Panc1 (cell line): Measurements from ENCODE around the gene IPO13. TPM values are rescaled to one million over a fixed set of nuclear protein-coding genes. Genes with fewer than 3 reads are reported as not detected.
A peak's percentile ranks its signal among the peaks of the same experiment; 100 is the strongest.

Source experiments
- ATAC-seq: fragments of 200-7000 bp; cut with Tn5 transposase; 2 replicates; pipeline ENCODE4 v1.9.1; 2020; ENCODE audit warnings: mild to moderate bottlenecking, moderate library complexity
- BruUV-seq: library from RNA; stranded (reverse); fragments of 400-500 nt; replicated peaks from 2 replicates; lab custom pipeline; 2021; lab: Mats Ljungman, UMichigan
- CTCF ChIA-PET: fragments of 300-600 bp; sonication (Branson Sonifier 250); formaldehyde crosslinking; loops from one replicate; lab custom pipeline; 2022; ENCODE audit warnings: antibody characterized with exemption; lab: Charles Lee
- POLR2A ChIA-PET: fragments of 300-600 bp; sonication (Branson Sonifier 250); formaldehyde crosslinking; loops from one replicate; lab custom pipeline; 2022; ENCODE audit warnings: antibody characterized with exemption; lab: Charles Lee
- DNase-seq: peaks from one replicate; pipeline ENCODE4 v3.0.0-alpha.2; 2010; ENCODE audit warnings: low read depth, low spot score
- H3K27ac ChIP-seq: 2 replicates; pipeline ENCODE4 v1.5.1; 2011; ENCODE audit warnings: mild to moderate bottlenecking, low read length, inconsistent platforms
- H3K27me3 ChIP-seq: fragments of 200-500 bp; sonication (Bioruptor generic); 2 replicates; pipeline ENCODE4 v1.6.0; 2014; ENCODE audit warnings: low read length, inconsistent platforms; ENCODE audit not compliant: control insufficient read depth, insufficient read depth
- H3K36me3 ChIP-seq: fragments of 200-500 bp; sonication (Bioruptor generic); 2 replicates; pipeline ENCODE4 v1.5.1; 2014; ENCODE audit warnings: inconsistent platforms, mild to moderate bottlenecking, low read length, moderate library complexity; ENCODE audit not compliant: control insufficient read depth, insufficient read depth
- H3K4me1 ChIP-seq: 2 replicates; pipeline ENCODE4 v1.5.1; 2011; ENCODE audit warnings: inconsistent platforms, mild to moderate bottlenecking, low read length, moderate library complexity; ENCODE audit not compliant: control insufficient read depth, insufficient read depth
- H3K4me3 ChIP-seq, 2 experiments: 2 replicates each; pipeline ENCODE4 v1.5.1; 2011 to 2012; ENCODE audit warnings: low read depth in 2 of 2, low read length in 2 of 2, mild to moderate bottlenecking in 2 of 2, inconsistent platforms in 1 of 2, moderate library complexity in 1 of 2
- H3K9me3 ChIP-seq: fragments of 200-500 bp; sonication (Bioruptor generic); 2 replicates; pipeline ENCODE4 v1.5.1; 2014; ENCODE audit warnings: low read depth, mild to moderate bottlenecking, inconsistent platforms, low read length, moderate library complexity; ENCODE audit not compliant: control insufficient read depth, insufficient read depth
- CTCF ChIP-seq: fragments of 450-650 bp; IDR thresholded peaks from 2 replicates; pipeline ENCODE4 v1.5.1; 2017; ENCODE audit warnings: mild to moderate bottlenecking
- POLR2AphosphoS5 ChIP-seq: IDR thresholded peaks from 2 replicates; pipeline ENCODE4 v1.6.1; 2012; ENCODE audit warnings: mild to moderate bottlenecking, low read depth, low read length, moderate library complexity
- REST ChIP-seq, 2 experiments: IDR thresholded peaks; 2 replicates each; pipeline ENCODE4 v1.6.1; 2011 to 2012; ENCODE audit warnings: low read depth in 2 of 2, control low read depth in 1 of 2, low read length in 1 of 2, mild to moderate bottlenecking in 1 of 2, moderate library complexity in 1 of 2; ENCODE audit not compliant: insufficient read depth in 1 of 2
- SIN3A ChIP-seq: IDR thresholded peaks from 2 replicates; pipeline ENCODE4 v1.6.1; 2012; ENCODE audit warnings: low read depth, mild to moderate bottlenecking, low read length, moderate library complexity, borderline replicate concordance; ENCODE audit not compliant: insufficient read depth
- TCF7L2 ChIP-seq: IDR thresholded peaks from 2 replicates; pipeline ENCODE4 v1.6.1; 2011; ENCODE audit warnings: mild to moderate bottlenecking, low read depth, low read length, inconsistent platforms
- in situ Hi-C: cut with HindIII; loops from 2 replicates; pipeline ENCODE4 v1.10.0; 2016; ENCODE audit warnings: low sequenced_read_pairs, low pct_unique_long_range_greater_than_20kb
- intact Hi-C: fragments of 100-400 bp; cut with micrococcal nuclease; formaldehyde crosslinking; loops from one replicate; pipeline ENCODE4 v1.10.0; 2022; ENCODE audit not compliant: unreplicated experiment
- total RNA-seq: library from RNA; stranded (reverse); gene quantifications from one replicate; pipeline ENCODE4 v1.2.1, GENCODE V29; 2021; ENCODE audit not compliant: unreplicated experiment

IPO13 gene
- total RNA-seq, 1 experiment from 2014 or later: 40.0 TPM

GRCh38 chr1:43984855-43985254, 38.1 kb downstream of the IPO13 start:
- no TSS peak for BruUV-seq
- no peak for ATAC-seq
- H3K4me1 ChIP-seq: peaks cover 11% of the 10 kb centered on the region
- ChIA-PET POLR2A (no interaction called here), CTCF (interaction anchor here (0.5 kb wide), 1 partner anchor 1219 kb away, joined by 3 read pairs; no protein-coding TSS in a partner anchor)
- no peak for DNase-seq
- no peaks in the 10 kb centered on the region for H3K9me3 ChIP-seq
- TF ChIP-seq SIN3A: no peak
- no peak for TF ChIP-seq REST (IDR thresholded peaks at IDR 0.05; ENCODE audit: insufficient read depth in 1 of 2, low read depth in 2 of 2, low read length in 1 of 2)
- no peak overlapping the region for H3K27ac ChIP-seq
- in situ Hi-C loops (no loop called here), intact Hi-C loops (no loop called here)
- 0 out of 2 replicates have a peak, but pooled peaks cover 3% of the 10 kb centered on the region for H3K36me3 ChIP-seq
- H3K4me3 ChIP-seq: no peak overlapping the region
- H3K27me3 ChIP-seq: no peaks in the 10 kb centered on the region

- H3K27me3 ChIP-seq: no peaks in the 10 kb centered on the region
- POLR2A ChIA-PET: no interaction called here
- H3K4me3 ChIP-seq: no peak overlapping the region
- no peaks in the 10 kb centered on the region for H3K9me3 ChIP-seq
- CTCF ChIA-PET: no interaction called here
- in situ Hi-C loops: no loop called here
- intact Hi-C loops: no loop called here
- BruUV-seq: TSS peak; percentile 61
- no peak for TF ChIP-seq CTCF
- TF ChIP-seq REST (IDR thresholded peaks at IDR 0.05; ENCODE audit: insufficient read depth in 1 of 2, low read depth in 2 of 2, low read length in 1 of 2): no peak
- no peak for TF ChIP-seq TCF7L2
- TF ChIP-seq SIN3A: no peak
- TF ChIP-seq POLR2AphosphoS5: no peak
- H3K36me3 ChIP-seq: 0 out of 2 replicates have a peak, but pooled peaks cover 3% of the 10 kb centered on the region
- no peak for ATAC-seq
- peaks cover 9% of the 10 kb centered on the region for H3K4me1 ChIP-seq
- no peak overlapping the region for H3K27ac ChIP-seq
- no peak for DNase-seq
These were observed 39.3 kb downstream of the IPO13 start for GRCh38 chr1:43985984-43986595.
